ENCODE results near the gene PDGFC. TPM values are rescaled to one million over a fixed set of nuclear protein-coding genes. Genes with fewer than 3 reads are reported as not detected.
A peak's percentile ranks its signal among the peaks of the same experiment; 100 is the strongest.

The PDGFC gene
- polyA plus RNA-seq, 1 donor from 2014 or later: 3.8 TPM

DNA sequence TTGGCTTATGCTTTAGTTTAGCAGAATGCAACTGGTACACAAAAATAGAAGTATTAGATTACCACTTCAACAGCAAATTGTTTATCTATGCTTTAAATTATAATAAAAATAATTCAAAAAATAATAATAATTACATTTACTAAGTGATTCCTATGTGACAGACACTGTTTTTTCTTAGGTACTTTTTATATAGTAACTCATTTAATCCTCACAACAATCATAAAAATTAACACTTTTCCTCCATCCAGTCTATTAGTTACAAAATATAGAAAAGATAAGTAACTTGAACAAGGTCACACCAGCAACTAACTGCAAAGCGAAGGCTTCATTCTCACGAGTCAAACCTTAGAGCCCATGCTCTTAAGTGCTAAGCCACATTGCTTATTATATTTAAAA, 155.2 kb downstream of the PDGFC start:
- H3K27ac ChIP-seq (ENCODE audit: low read length): peak overlapping the region; percentile 29
- no peak overlapping the region for H2AFZ ChIP-seq (ENCODE audit: low read depth, low read length)
- no peaks in the 10 kb centered on the region for H3K9me2 ChIP-seq (ENCODE audit: insufficient read depth, low read length)
- no peaks in the 10 kb centered on the region for H3K9me3 ChIP-seq (ENCODE audit: low read length)
- H3K79me2 ChIP-seq (replicated peaks; ENCODE audit: insufficient read depth, low read length): no peaks in the 10 kb centered on the region
- no peaks in the 10 kb centered on the region for H4K20me1 ChIP-seq (ENCODE audit: insufficient read depth)
- no peak overlapping the region for H3K4me3 ChIP-seq (ENCODE audit: low read length)
- no peak overlapping the region for H3K9ac ChIP-seq (ENCODE audit: low read length)
- TF ChIP-seq, protein P1, sequence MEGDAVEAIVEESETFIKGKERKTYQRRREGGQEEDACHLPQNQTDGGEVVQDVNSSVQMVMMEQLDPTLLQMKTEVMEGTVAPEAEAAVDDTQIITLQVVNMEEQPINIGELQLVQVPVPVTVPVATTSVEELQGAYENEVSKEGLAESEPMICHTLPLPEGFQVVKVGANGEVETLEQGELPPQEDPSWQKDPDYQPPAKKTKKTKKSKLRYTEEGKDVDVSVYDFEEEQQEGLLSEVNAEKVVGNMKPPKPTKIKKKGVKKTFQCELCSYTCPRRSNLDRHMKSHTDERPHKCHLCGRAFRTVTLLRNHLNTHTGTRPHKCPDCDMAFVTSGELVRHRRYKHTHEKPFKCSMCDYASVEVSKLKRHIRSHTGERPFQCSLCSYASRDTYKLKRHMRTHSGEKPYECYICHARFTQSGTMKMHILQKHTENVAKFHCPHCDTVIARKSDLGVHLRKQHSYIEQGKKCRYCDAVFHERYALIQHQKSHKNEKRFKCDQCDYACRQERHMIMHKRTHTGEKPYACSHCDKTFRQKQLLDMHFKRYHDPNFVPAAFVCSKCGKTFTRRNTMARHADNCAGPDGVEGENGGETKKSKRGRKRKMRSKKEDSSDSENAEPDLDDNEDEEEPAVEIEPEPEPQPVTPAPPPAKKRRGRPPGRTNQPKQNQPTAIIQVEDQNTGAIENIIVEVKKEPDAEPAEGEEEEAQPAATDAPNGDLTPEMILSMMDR (IDR thresholded peaks at IDR 0.05; ENCODE audit: poor library complexity, severe bottlenecking): no peak
- TF ChIP-seq TAF1 (IDR thresholded peaks at IDR 0.05; ENCODE audit: low read depth) (no peak), REST (IDR thresholded peaks at IDR 0.05; ENCODE audit: borderline replicate concordance) (no peak), EP300 (conservative IDR thresholded peaks at IDR 0.05; ENCODE audit: poor library complexity, severe bottlenecking) (no peak), RAD21 (conservative IDR thresholded peaks at IDR 0.05) (no peak), EZH2 (IDR thresholded peaks at IDR 0.05; ENCODE audit: borderline replicate concordance, insufficient read depth, low read length, poor library complexity, severe bottlenecking) (no peak), MXI1 (conservative IDR thresholded peaks at IDR 0.05; ENCODE audit: poor library complexity, severe bottlenecking) (no peak), SMC3 (conservative IDR thresholded peaks at IDR 0.05; ENCODE audit: poor library complexity) (no peak), POLR2AphosphoS5 (IDR thresholded peaks at IDR 0.05) (no peak)
- peaks cover 4% of the 10 kb centered on the region for H3K27me3 ChIP-seq (ENCODE audit: insufficient read depth, low read depth, low read length)
- peak overlapping the region; percentile 8 for H3K4me2 ChIP-seq (ENCODE audit: low read length)
- no peaks in the 10 kb centered on the region for H3K36me3 ChIP-seq (ENCODE audit: insufficient read depth, low read length)
- H3F3A ChIP-seq (ENCODE audit: insufficient read depth, low read length, poor library complexity, severe bottlenecking): no peaks in the 10 kb centered on the region

GRCh38 chr4:156815717-156816359, 155.8 kb downstream of the PDGFC start:
- no peak overlapping the region for H3K9ac ChIP-seq (ENCODE audit: low read length)
- peak overlapping the region; percentile 38 for H3K4me3 ChIP-seq (ENCODE audit: low read length)
- H4K20me1 ChIP-seq (ENCODE audit: insufficient read depth): no peaks in the 10 kb centered on the region
- no peak overlapping the region for H2AFZ ChIP-seq (ENCODE audit: low read depth, low read length)
- H3K9me3 ChIP-seq (ENCODE audit: low read length): no peaks in the 10 kb centered on the region
- no peaks in the 10 kb centered on the region for H3K79me2 ChIP-seq (replicated peaks; ENCODE audit: insufficient read depth, low read length)
- H3K27ac ChIP-seq (ENCODE audit: low read length): peak overlapping the region; percentile 29
- no peaks in the 10 kb centered on the region for H3K36me3 ChIP-seq (ENCODE audit: insufficient read depth, low read length)
- H3K9me2 ChIP-seq (ENCODE audit: insufficient read depth, low read length): no peaks in the 10 kb centered on the region
- peak overlapping the region; percentile 8 for H3K4me2 ChIP-seq (ENCODE audit: low read length)
- peaks cover 4% of the 10 kb centered on the region for H3K27me3 ChIP-seq (ENCODE audit: insufficient read depth, low read depth, low read length)
- TF ChIP-seq RAD21 (conservative IDR thresholded peaks at IDR 0.05) (no peak), EP300 (conservative IDR thresholded peaks at IDR 0.05; ENCODE audit: poor library complexity, severe bottlenecking) (peak; percentile 56), TAF1 (IDR thresholded peaks at IDR 0.05; ENCODE audit: low read depth) (no peak), SMC3 (conservative IDR thresholded peaks at IDR 0.05; ENCODE audit: poor library complexity) (no peak), MXI1 (conservative IDR thresholded peaks at IDR 0.05; ENCODE audit: poor library complexity, severe bottlenecking) (no peak), POLR2AphosphoS5 (IDR thresholded peaks at IDR 0.05) (peak; percentile 75), REST (IDR thresholded peaks at IDR 0.05; ENCODE audit: borderline replicate concordance) (no peak), EZH2 (IDR thresholded peaks at IDR 0.05; ENCODE audit: borderline replicate concordance, insufficient read depth, low read length, poor library complexity, severe bottlenecking) (no peak)
- TF ChIP-seq, protein P1 (IDR thresholded peaks at IDR 0.05; ENCODE audit: poor library complexity, severe bottlenecking): no peak
- no peaks in the 10 kb centered on the region for H3F3A ChIP-seq (ENCODE audit: insufficient read depth, low read length, poor library complexity, severe bottlenecking)
